ENCODE data around the gene PCYT1A. TPM values are rescaled to one million over a fixed set of nuclear protein-coding genes. Genes with fewer than 3 reads are reported as not detected.

Gene PCYT1A
- total and polyA plus RNA-seq, 4 donors = 30.4 to 41.7 (median 38.8) TPM

- WGBS (ENCODE audit: insufficient coverage) = 98% methylated on average over 14 of the region's 14 CpGs
Measured at GRCh38 chr3:196272826-196273225, 14.7 kb downstream of the PCYT1A start.

GRCh38 chr3:196270499-196270898 is 17.0 kb downstream of the PCYT1A start:
- Histone ChIP-seq H3K27me3 (ENCODE audit: control insufficient read depth, insufficient read depth, low read length) (no peaks in the 10 kb centered on the region), H3K4me3 (ENCODE audit: low read depth, low read length) (no peak overlapping the region), H3K36me3 (ENCODE audit: control insufficient read depth, insufficient read depth, low read length) (peaks cover 48% of the 10 kb centered on the region), H3K9me3 (ENCODE audit: control insufficient read depth, insufficient read depth, low read length) (peaks cover 3% of the 10 kb centered on the region), H3K27ac (ENCODE audit: low read depth, low read length) (no peak overlapping the region), H3K4me1 (ENCODE audit: control insufficient read depth, insufficient read depth, low read length) (no peaks in the 10 kb centered on the region)
- WGBS (ENCODE audit: insufficient coverage) = 68% methylated on average over 4 of the region's 5 CpGs
- DNase-seq (ENCODE audit: low read depth in 4 of 6, low spot score in 6 of 6) = no peak

More at GRCh38 chr3:196272826-196273225, 14.7 kb downstream of the PCYT1A start:
- Histone ChIP-seq H3K4me3 (ENCODE audit: low read depth, low read length) (no peak overlapping the region), H3K27me3 (ENCODE audit: control insufficient read depth, insufficient read depth, low read length) (no peaks in the 10 kb centered on the region), H3K36me3 (ENCODE audit: control insufficient read depth, insufficient read depth, low read length) (peaks cover 29% of the 10 kb centered on the region), H3K9me3 (ENCODE audit: control insufficient read depth, insufficient read depth, low read length) (peaks cover 3% of the 10 kb centered on the region), H3K4me1 (ENCODE audit: control insufficient read depth, insufficient read depth, low read length) (no peaks in the 10 kb centered on the region), H3K27ac (ENCODE audit: low read depth, low read length) (no peak overlapping the region)
- DNase-seq (ENCODE audit: low read depth in 4 of 6, low spot score in 6 of 6) = no peak

- Histone ChIP-seq H3K4me1 (ENCODE audit: control insufficient read depth, insufficient read depth, low read length) (no peaks in the 10 kb centered on the region), H3K27ac (ENCODE audit: low read depth, low read length) (no peak overlapping the region), H3K9me3 (ENCODE audit: control insufficient read depth, insufficient read depth, low read length) (peaks cover 3% of the 10 kb centered on the region), H3K36me3 (ENCODE audit: control insufficient read depth, insufficient read depth, low read length) (peaks cover 48% of the 10 kb centered on the region), H3K27me3 (ENCODE audit: control insufficient read depth, insufficient read depth, low read length) (no peaks in the 10 kb centered on the region), H3K4me3 (ENCODE audit: low read depth, low read length) (no peak overlapping the region)
- 88% methylated on average over 4 of the region's 9 CpGs for WGBS (ENCODE audit: insufficient coverage)
- no peak for DNase-seq (ENCODE audit: low read depth in 4 of 6, low spot score in 6 of 6)
Measured at GRCh38 chr3:196268284-196269163, 19.0 kb downstream of the PCYT1A start.

DNA sequence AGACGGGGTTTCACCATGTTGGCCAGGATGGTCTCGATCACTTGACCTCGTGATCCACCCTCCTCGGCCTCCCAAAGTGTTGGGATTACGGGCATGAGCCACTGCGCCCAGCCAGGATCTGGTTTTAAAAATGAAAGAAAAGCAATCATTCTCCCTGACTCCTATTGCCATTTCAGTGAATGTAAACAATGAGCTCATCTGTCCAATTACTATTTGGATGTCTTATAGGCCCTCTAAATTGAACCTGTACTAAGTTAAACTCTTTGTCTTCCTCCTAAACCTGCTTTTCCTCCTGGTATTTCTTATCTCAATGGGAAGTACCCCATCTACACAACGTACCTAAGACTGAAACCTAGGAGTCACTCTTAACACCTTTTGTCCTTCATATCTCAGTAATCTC is 23.7 kb downstream of the PCYT1A start:
- H3K4me1 ChIP-seq (ENCODE audit: control insufficient read depth, insufficient read depth, low read length) = no peaks in the 10 kb centered on the region
- no peaks in the 10 kb centered on the region for H3K27me3 ChIP-seq (ENCODE audit: control insufficient read depth, insufficient read depth, low read length)
- no peak overlapping the region for H3K4me3 ChIP-seq (ENCODE audit: low read depth, low read length)
- H3K9me3 ChIP-seq (ENCODE audit: control insufficient read depth, insufficient read depth, low read length) = no peaks in the 10 kb centered on the region
- DNase-seq (ENCODE audit: low read depth in 4 of 6, low spot score in 6 of 6) = no peak
- 100% methylated on average over 2 of the region's 7 CpGs for WGBS (ENCODE audit: insufficient coverage)
- peaks cover 42% of the 10 kb centered on the region for H3K36me3 ChIP-seq (ENCODE audit: control insufficient read depth, insufficient read depth, low read length)
- no peak overlapping the region for H3K27ac ChIP-seq (ENCODE audit: low read depth, low read length)

DNA sequence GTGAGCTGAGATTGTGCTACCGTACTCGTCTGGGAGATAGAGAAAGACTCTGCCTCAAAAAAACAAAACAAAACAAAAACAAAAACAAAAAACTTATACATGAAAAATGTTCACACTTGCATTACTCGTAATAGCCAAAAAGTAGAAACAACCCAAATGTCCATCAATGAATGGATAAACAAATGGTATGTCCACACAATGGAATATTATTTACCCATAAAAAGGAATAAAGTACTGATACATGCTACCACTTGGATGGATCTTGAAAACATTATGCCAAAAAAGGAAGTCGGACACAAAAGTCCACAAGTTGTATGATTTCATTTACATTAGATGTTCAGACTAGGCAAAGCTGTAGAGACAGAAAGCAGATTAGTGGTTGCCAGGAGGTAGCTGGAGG is 26.7 kb downstream of the PCYT1A start:
- Histone ChIP-seq H3K27me3 (ENCODE audit: control insufficient read depth, insufficient read depth, low read length) (no peaks in the 10 kb centered on the region), H3K4me3 (ENCODE audit: low read depth, low read length) (no peak overlapping the region), H3K27ac (ENCODE audit: low read depth, low read length) (no peak overlapping the region), H3K9me3 (ENCODE audit: control insufficient read depth, insufficient read depth, low read length) (no peaks in the 10 kb centered on the region), H3K4me1 (ENCODE audit: control insufficient read depth, insufficient read depth, low read length) (no peaks in the 10 kb centered on the region), H3K36me3 (ENCODE audit: control insufficient read depth, insufficient read depth, low read length) (peaks cover 26% of the 10 kb centered on the region)
- WGBS (ENCODE audit: insufficient coverage) = 100% methylated on average over 1 of the region's 4 CpGs
- DNase-seq (ENCODE audit: low read depth in 4 of 6, low spot score in 6 of 6) = no peak

DNA sequence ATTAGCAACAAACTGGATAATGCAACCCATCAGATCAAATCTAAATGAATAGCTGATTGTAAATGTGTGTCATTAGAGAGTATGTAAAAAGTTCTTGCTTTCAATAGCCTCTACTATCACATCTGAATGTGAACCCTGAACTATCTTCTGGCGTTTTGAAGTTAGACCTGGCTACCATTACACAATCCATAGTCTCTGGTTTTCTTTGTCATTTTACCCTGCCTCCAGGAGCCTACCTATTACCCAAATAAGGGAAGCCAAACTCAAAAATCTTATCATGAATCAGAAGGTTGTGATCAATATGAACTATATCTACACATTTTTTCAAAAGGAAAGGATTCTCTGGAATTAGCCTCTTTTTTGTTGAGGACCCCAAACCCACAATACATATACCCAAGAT is 31.8 kb downstream of the PCYT1A start:
- H3K4me1 ChIP-seq (ENCODE audit: control insufficient read depth, insufficient read depth, low read length) = no peaks in the 10 kb centered on the region
- H3K4me3 ChIP-seq (ENCODE audit: low read depth, low read length) = no peak overlapping the region
- H3K36me3 ChIP-seq (ENCODE audit: control insufficient read depth, insufficient read depth, low read length) = peaks cover 18% of the 10 kb centered on the region
- no CpG with 5 or more reads among the region's 1 CpG for WGBS (ENCODE audit: insufficient coverage)
- H3K9me3 ChIP-seq (ENCODE audit: control insufficient read depth, insufficient read depth, low read length) = no peaks in the 10 kb centered on the region
- H3K27ac ChIP-seq (ENCODE audit: low read depth, low read length) = no peak overlapping the region
- no peaks in the 10 kb centered on the region for H3K27me3 ChIP-seq (ENCODE audit: control insufficient read depth, insufficient read depth, low read length)
- DNase-seq (ENCODE audit: low read depth in 4 of 6, low spot score in 6 of 6) = no peak

- no peak overlapping the region for H3K4me3 ChIP-seq (ENCODE audit: low read depth, low read length)
- H3K36me3 ChIP-seq (ENCODE audit: control insufficient read depth, insufficient read depth, low read length) = peaks cover 15% of the 10 kb centered on the region
- no peaks in the 10 kb centered on the region for H3K27me3 ChIP-seq (ENCODE audit: control insufficient read depth, insufficient read depth, low read length)
- no peak overlapping the region for H3K27ac ChIP-seq (ENCODE audit: low read depth, low read length)
- H3K4me1 ChIP-seq (ENCODE audit: control insufficient read depth, insufficient read depth, low read length) = no peaks in the 10 kb centered on the region
- WGBS (ENCODE audit: insufficient coverage) = 86% methylated on average over 1 of the region's 5 CpGs
- no peak for DNase-seq (ENCODE audit: low read depth in 4 of 6, low spot score in 6 of 6)
- no peaks in the 10 kb centered on the region for H3K9me3 ChIP-seq (ENCODE audit: control insufficient read depth, insufficient read depth, low read length)
Measured at GRCh38 chr3:196254376-196255283, 32.9 kb downstream of the PCYT1A start.

GRCh38 chr3:196251918-196252317 is 35.6 kb downstream of the PCYT1A start:
- H3K27ac ChIP-seq (ENCODE audit: low read depth, low read length) = no peak overlapping the region
- H3K4me1 ChIP-seq (ENCODE audit: control insufficient read depth, insufficient read depth, low read length) = no peaks in the 10 kb centered on the region
- H3K27me3 ChIP-seq (ENCODE audit: control insufficient read depth, insufficient read depth, low read length) = no peaks in the 10 kb centered on the region
- H3K36me3 ChIP-seq (ENCODE audit: control insufficient read depth, insufficient read depth, low read length) = peaks cover 27% of the 10 kb centered on the region
- no peak overlapping the region for H3K4me3 ChIP-seq (ENCODE audit: low read depth, low read length)
- DNase-seq (ENCODE audit: low read depth in 4 of 6, low spot score in 6 of 6) = no peak
- WGBS (ENCODE audit: insufficient coverage) = 99% methylated on average over 13 of the region's 16 CpGs
- H3K9me3 ChIP-seq (ENCODE audit: control insufficient read depth, insufficient read depth, low read length) = no peaks in the 10 kb centered on the region

DNA sequence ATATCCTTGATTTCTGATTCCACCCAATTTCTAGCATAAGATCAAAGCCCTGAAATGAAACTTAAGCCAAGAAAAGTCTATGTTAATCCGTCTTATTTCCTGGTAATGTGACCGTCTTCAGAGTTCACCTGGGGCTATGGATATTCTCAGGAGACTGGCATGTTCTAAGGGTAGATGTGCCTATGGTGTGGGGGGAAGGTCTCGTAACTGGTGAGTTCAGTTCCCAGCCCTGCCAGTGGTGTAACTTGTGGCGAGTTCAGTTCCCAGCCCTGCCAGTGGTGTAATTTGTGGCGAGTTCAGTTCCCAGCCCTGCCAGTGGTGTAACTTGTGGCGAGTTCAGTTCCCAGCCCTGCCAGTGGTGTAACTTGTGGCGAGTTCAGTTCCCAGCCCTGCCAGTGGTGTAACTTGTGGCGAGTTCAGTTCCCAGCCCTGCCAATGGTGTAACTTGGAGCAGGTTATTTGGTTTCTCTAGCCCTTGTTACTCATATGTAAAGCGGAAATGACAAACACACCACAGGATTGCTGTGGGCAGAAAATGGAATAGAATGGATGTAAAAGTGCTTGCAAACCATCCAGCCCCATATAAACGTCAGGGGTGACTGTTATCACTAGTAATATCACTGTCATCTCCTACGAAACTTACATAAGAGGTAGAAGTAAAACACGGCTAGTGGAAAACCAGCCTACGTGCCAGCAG is 40.8 kb downstream of the PCYT1A start:
- Histone ChIP-seq H3K9me3 (ENCODE audit: control insufficient read depth, insufficient read depth, low read length) (no peaks in the 10 kb centered on the region), H3K27ac (ENCODE audit: low read depth, low read length) (no peak overlapping the region), H3K4me1 (ENCODE audit: control insufficient read depth, insufficient read depth, low read length) (no peaks in the 10 kb centered on the region), H3K4me3 (ENCODE audit: low read depth, low read length) (no peak overlapping the region), H3K36me3 (ENCODE audit: control insufficient read depth, insufficient read depth, low read length) (peaks cover 40% of the 10 kb centered on the region), H3K27me3 (ENCODE audit: control insufficient read depth, insufficient read depth, low read length) (no peaks in the 10 kb centered on the region)
- DNase-seq (ENCODE audit: low read depth in 4 of 6, low spot score in 6 of 6) = no peak
- WGBS (ENCODE audit: insufficient coverage) = 96% methylated on average over 5 of the region's 13 CpGs
